Suprapubic skin (tissue), 4 donors: Measurements from ENCODE around the gene RAD9A. TPM values are rescaled to one million over a fixed set of nuclear protein-coding genes. Genes with fewer than 3 reads are reported as not detected.
A peak's percentile ranks its signal among the peaks of the same experiment; 100 is the strongest.

Experiments
- DNase-seq, 2 donors: peaks; one replicate each; pipeline ENCODE4 v3.0.0-alpha.2; 2019; ENCODE audit warnings: low spot score in 2 of 2
- H3K27ac ChIP-seq: fragments of 200-600 bp; sonication (generic); one replicate; pipeline ENCODE4 v1.5.1; 2019
- H3K27me3 ChIP-seq: fragments of 200-600 bp; sonication (generic); one replicate; pipeline ENCODE4 v1.5.1; 2019
- H3K36me3 ChIP-seq: fragments of 200-600 bp; sonication (generic); one replicate; pipeline ENCODE4 v1.5.1; 2019
- H3K4me1 ChIP-seq: fragments of 200-600 bp; sonication (generic); one replicate; pipeline ENCODE4 v1.5.1; 2019
- H3K4me3 ChIP-seq: fragments of 200-600 bp; sonication (generic); one replicate; pipeline ENCODE4 v1.5.1; 2019; ENCODE audit warnings: mild to moderate bottlenecking
- H3K9me3 ChIP-seq: fragments of 200-600 bp; sonication (generic); one replicate; pipeline ENCODE4 v1.5.1; 2019
- EP300 ChIP-seq: sonication (generic); formaldehyde crosslinking; IDR thresholded peaks from one replicate; pipeline ENCODE4 v1.6.1; 2017; ENCODE audit warnings: antibody characterized with exemption
- POLR2A ChIP-seq, 2 donors: fragments of 450-650 bp; IDR thresholded peaks; one replicate each; pipeline ENCODE4 v1.6.1; 2017; ENCODE audit warnings: antibody characterized with exemption in 2 of 2, mild to moderate bottlenecking in 2 of 2, moderate library complexity in 2 of 2
- POLR2AphosphoS5 ChIP-seq, 3 donors: sonication (generic); formaldehyde crosslinking; IDR thresholded peaks; one replicate each; pipeline ENCODE4 v1.6.1; 2017; ENCODE audit warnings: antibody characterized with exemption in 3 of 3
- WGBS: methylation state at CpG from one replicate; pipeline ENCODE4 v1.1.5; 2018; 5-methylcytosine and 5-hydroxymethylcytosine counted together
- total RNA-seq, 4 donors: library from RNA; depleted of rRNA; stranded (reverse); fragments of >200 nt; gene quantifications; one replicate each; pipeline ENCODE4 v1.1.0, GENCODE V29; 2016
- TF ChIP-seq, protein P1 (sequence below), 2 donors: fragments of 200-600 bp in 1 of 2; fragments of 450-650 bp in 1 of 2; sonication (generic) in 1 of 2; IDR thresholded peaks; one replicate each; pipeline ENCODE4 v1.5.1; 2016 to 2019; ENCODE audit warnings: antibody characterized with exemption in 2 of 2, mild to moderate bottlenecking in 1 of 2, moderate library complexity in 1 of 2

Gene RAD9A
- total RNA-seq, 4 donors from 2014 or later, result 24.1 to 86.9 (median 28.5) TPM

DNA sequence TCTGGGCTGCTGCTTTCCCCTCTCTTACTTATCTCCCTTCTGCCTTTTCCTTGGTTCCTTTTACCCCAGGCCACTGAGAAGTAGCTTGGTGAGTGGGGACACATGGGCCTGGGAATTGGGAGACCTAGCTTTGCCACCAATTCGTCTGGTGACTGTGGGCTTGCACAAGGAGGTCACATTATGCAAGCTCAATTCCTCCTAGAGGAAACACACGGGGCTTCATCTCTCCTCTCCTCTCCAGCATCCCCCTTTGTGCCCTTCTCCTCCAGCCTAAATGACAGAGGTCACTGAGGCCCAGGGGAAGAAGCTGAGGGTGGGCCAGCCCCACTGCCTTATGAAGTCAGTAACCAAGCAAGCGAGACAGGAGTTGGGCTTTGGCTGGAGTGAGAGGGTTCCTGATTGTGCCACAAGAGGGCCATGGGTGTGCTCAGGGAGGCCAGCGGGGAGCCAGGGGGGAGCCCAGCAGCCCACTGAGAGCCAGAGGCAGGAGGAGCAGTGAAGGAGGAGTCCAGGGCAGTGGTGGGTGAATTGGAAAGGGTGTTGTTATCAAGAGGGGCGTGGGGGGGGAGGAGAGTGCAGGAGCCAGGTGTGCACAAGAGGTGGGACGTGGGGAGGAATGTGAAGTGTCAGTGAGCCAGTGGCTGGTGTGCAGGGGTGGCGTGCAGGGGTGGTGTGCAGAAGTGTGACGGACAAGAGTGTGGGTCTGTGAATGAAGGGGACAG is 20.4 kb upstream of the RAD9A start:
- H3K9me3 ChIP-seq, result no peaks in the 10 kb centered on the region
- no peaks in the 10 kb centered on the region for H3K36me3 ChIP-seq
- TF ChIP-seq POLR2A (IDR thresholded peaks at IDR 0.05), result no peak
- no peak for TF ChIP-seq POLR2AphosphoS5 (IDR thresholded peaks at IDR 0.05)
- TF ChIP-seq, protein P1, sequence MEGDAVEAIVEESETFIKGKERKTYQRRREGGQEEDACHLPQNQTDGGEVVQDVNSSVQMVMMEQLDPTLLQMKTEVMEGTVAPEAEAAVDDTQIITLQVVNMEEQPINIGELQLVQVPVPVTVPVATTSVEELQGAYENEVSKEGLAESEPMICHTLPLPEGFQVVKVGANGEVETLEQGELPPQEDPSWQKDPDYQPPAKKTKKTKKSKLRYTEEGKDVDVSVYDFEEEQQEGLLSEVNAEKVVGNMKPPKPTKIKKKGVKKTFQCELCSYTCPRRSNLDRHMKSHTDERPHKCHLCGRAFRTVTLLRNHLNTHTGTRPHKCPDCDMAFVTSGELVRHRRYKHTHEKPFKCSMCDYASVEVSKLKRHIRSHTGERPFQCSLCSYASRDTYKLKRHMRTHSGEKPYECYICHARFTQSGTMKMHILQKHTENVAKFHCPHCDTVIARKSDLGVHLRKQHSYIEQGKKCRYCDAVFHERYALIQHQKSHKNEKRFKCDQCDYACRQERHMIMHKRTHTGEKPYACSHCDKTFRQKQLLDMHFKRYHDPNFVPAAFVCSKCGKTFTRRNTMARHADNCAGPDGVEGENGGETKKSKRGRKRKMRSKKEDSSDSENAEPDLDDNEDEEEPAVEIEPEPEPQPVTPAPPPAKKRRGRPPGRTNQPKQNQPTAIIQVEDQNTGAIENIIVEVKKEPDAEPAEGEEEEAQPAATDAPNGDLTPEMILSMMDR (IDR thresholded peaks at IDR 0.05), result peak; percentile 17 to 51
- WGBS, result 44% methylated on average over 8 of the region's 8 CpGs
- no peaks in the 10 kb centered on the region for H3K27me3 ChIP-seq
- H3K4me1 ChIP-seq, result peaks cover 92% of the 10 kb centered on the region
- peak overlapping the region; percentile 93 for H3K4me3 ChIP-seq
- DNase-seq, result no peak
- H3K27ac ChIP-seq, result peak overlapping the region; percentile 18

DNA sequence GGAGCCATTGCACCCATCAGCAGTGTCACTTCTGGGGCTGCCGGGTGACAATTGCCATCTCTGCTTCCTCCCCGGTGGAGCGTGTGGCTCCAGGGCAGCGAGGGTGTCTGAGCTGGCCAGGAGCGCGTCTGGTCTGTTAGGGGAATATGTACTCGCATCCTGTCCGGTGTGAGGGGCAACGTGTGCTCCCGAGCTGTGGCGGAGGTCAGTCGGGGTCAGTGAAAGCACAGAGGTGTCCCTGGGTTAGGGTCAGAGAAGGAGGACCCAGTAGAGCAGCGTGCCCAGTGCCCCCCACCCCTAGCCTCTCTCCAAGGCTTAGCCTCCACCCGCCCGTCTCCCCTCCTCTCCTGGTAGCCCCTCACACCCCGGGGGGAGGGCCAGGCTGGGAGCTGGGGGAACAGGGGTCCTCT is 19.9 kb upstream of the RAD9A start:
- no peak for DNase-seq
- no peaks in the 10 kb centered on the region for H3K36me3 ChIP-seq
- H3K9me3 ChIP-seq, result no peaks in the 10 kb centered on the region
- H3K27ac ChIP-seq, result peak overlapping the region; percentile 97
- H3K4me1 ChIP-seq, result peaks cover 86% of the 10 kb centered on the region
- no peak for TF ChIP-seq POLR2A (IDR thresholded peaks at IDR 0.05)
- TF ChIP-seq, protein P1 (IDR thresholded peaks at IDR 0.05), result no peak
- no peak for TF ChIP-seq POLR2AphosphoS5 (IDR thresholded peaks at IDR 0.05)
- TF ChIP-seq EP300, result no peak
- no peaks in the 10 kb centered on the region for H3K27me3 ChIP-seq
- WGBS, result 33% methylated on average over 6 of the region's 16 CpGs
- peak overlapping the region; percentile 93 for H3K4me3 ChIP-seq

DNA sequence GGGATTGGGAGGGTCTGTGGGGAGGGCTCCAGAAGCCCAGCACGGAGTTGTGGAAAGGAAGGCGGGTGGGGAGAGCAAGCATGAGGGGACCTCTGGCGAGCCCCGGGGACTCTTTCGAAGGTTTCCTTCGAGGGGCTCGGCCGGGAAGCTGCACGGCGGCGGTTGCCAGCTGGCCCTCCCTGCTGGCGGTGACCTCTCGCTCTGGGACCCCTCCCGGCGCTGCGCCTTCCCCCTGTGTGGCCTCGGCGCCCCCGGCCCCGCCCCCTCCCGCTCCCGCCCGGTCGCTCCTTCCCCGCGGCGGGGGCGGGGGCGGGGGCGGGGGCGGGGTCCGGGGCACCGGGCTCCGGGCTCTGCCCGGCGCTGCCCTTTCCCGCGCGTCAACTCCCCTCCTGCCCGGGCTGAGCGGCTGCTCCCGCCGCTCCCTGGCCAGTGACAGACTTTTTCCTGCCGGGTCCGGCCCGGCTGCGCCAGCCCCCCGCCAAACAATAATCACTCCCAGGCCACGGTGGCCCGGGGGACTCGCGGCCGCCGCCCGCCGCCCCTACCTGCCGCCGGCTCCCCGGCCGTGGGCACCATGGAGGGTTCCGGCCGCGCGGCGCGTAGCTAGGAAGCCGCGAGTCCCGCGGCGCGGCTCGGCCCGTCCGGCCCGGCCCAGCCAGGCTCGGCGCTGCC is 19.3 kb upstream of the RAD9A start:
- peaks cover 80% of the 10 kb centered on the region for H3K4me1 ChIP-seq
- 4% methylated on average over 10 of the region's 78 CpGs for WGBS
- no peak for DNase-seq
- peak overlapping the region; percentile 97 for H3K27ac ChIP-seq
- H3K4me3 ChIP-seq, result peak overlapping the region; percentile 93
- TF ChIP-seq POLR2A (IDR thresholded peaks at IDR 0.05), result peak in 1 of 2 donors; percentile 44
- TF ChIP-seq, protein P1 (IDR thresholded peaks at IDR 0.05), result no peak
- H3K36me3 ChIP-seq, result no peaks in the 10 kb centered on the region
- H3K27me3 ChIP-seq, result no peaks in the 10 kb centered on the region
- H3K9me3 ChIP-seq, result no peaks in the 10 kb centered on the region

DNA sequence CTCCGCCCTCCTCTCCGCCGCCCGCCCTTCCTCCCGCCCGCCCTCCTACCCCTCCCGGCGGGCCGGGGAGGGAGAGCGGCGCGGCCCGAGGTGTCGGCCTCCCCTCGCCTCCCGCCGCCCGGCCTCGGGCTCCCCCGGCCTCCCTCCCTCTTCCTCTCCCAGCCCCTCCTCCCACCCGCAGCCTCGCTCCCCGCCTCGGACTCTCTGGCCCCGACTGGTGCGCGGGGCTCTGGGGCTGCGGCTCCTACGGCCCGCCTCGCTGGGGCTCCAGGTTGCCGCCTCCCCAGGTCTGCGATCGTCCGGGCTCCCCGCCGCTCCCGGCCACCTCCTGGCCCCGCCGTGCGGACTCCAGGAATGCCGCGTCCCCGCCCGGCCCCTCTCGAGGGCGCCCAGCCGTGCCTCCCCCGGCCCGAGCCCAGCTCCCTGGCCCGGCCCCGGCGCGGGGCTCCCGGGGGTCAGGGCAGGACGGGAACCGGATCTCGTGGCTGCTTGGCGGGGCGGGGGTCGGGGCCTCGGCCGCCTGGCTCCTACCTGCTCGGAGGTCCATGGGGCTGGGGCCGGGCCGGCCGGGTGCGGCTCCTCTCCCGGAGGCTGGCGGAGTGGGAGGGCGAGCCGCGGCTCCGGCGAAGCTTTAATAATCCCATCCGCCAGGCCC is 18.7 kb upstream of the RAD9A start, which contains the start of gene CLCF1:
CLCF1 (minus strand) TSS at position 606 of the 655 bp plus-strand sequence; CDS start at position 547, 59 bp downstream.
- Histone ChIP-seq H3K27me3 (no peaks in the 10 kb centered on the region), H3K27ac (peak within 1 kb of the TSS; percentile 97), H3K9me3 (no peaks in the 10 kb centered on the region), H3K36me3 (no peaks in the 10 kb centered on the region), H3K4me3 (peak within 1 kb of the TSS; percentile 93), H3K4me1 (peaks cover 74% of the 10 kb centered on the region)
- TF ChIP-seq EP300, result no peak
- TF ChIP-seq, protein P1 (IDR thresholded peaks at IDR 0.05), result no peak
- TF ChIP-seq POLR2A (IDR thresholded peaks at IDR 0.05), result peak in 1 of 2 donors; percentile 12
- TF ChIP-seq POLR2AphosphoS5 (IDR thresholded peaks at IDR 0.05), result no peak
- peak in 1 of 2 donors; percentile 83 for DNase-seq
- 0% methylated on average over 13 of the region's 76 CpGs for WGBS
